H1 (cell line): ENCODE measurements around the gene ARSA. TPM values are rescaled to one million over a fixed set of nuclear protein-coding genes. Genes with fewer than 3 reads are reported as not detected.

Experiments used
- CTCF ChIA-PET: fragments of 300-600 bp; sonication (Branson Sonifier 250); formaldehyde crosslinking; loops from one replicate; lab custom pipeline; 2021; ENCODE audit not compliant: partially characterized antibody; lab: Charles Lee
- POLR2A ChIA-PET: fragments of 300-600 bp; sonication (Branson Sonifier 250); formaldehyde crosslinking; loops from one replicate; lab custom pipeline; 2021; ENCODE audit warnings: inconsistent platforms; ENCODE audit not compliant: partially characterized antibody; lab: Charles Lee
- DNase-seq, 2 experiments: peaks; one replicate each; pipeline versions ENCODE4 v3.0.0 to v3.0.0-alpha.2; 2010 to 2022; ENCODE audit warnings: low spot score in 2 of 2, low read depth in 1 of 2, mixed read lengths in 1 of 2
- FAIRE-seq: peaks from 2 replicates; lab custom pipeline; 2011; peaks lifted over from hg19 to GRCh38; lab: Jason Lieb, UNC
- H2AFZ ChIP-seq: 2 replicates; pipeline ENCODE4 v1.8.1; 2012; ENCODE audit warnings: low read length, inconsistent platforms
- H2AK5ac ChIP-seq: 2 replicates; pipeline ENCODE4 v1.6.1; 2013; ENCODE audit warnings: low read depth, low read length
- H2BK120ac ChIP-seq: replicated peaks from 2 replicates; pipeline ENCODE3; 2013; ENCODE audit warnings: low read depth, low read length, inconsistent platforms
- H2BK12ac ChIP-seq: 2 replicates; pipeline ENCODE4 v1.6.1; 2013; ENCODE audit warnings: low read depth, low read length
- H2BK15ac ChIP-seq: 2 replicates; pipeline ENCODE4 v1.6.1; 2013; ENCODE audit warnings: low read length
- H2BK20ac ChIP-seq: 2 replicates; pipeline ENCODE4 v1.6.1; 2013; ENCODE audit warnings: low read length
- H2BK5ac ChIP-seq: 2 replicates; pipeline ENCODE4 v1.6.1; 2013; ENCODE audit warnings: low read depth, low read length
- H3K14ac ChIP-seq: 2 replicates; pipeline ENCODE4 v1.6.1; 2013; ENCODE audit warnings: inconsistent platforms; ENCODE audit not compliant: insufficient read length
- H3K18ac ChIP-seq: 2 replicates; pipeline ENCODE4 v1.6.1; 2013; ENCODE audit warnings: low read length; ENCODE audit errors: extremely low read depth
- H3K23ac ChIP-seq: 2 replicates; pipeline ENCODE4 v1.6.1; 2013; ENCODE audit warnings: inconsistent platforms; ENCODE audit not compliant: insufficient read length
- H3K23me2 ChIP-seq: 2 replicates; pipeline ENCODE4 v1.6.1; 2013; ENCODE audit warnings: low read depth, low read length
- H3K27ac ChIP-seq: 2 replicates; pipeline ENCODE4 v1.6.1; 2011; ENCODE audit warnings: low read depth, low read length, inconsistent platforms
- H3K27me3 ChIP-seq, 4 experiments: replicated peaks in 1 of 4; 1 replicate in 1 of 4; 2 replicates in 3 of 4; pipeline versions ENCODE4 v1.6.1 to v1.8.1; 2011 to 2013; ENCODE audit warnings: low read length in 3 of 4, mild to moderate bottlenecking in 3 of 4, inconsistent platforms in 2 of 4, mixed read lengths in 2 of 4, moderate library complexity in 1 of 4; ENCODE audit not compliant: control insufficient read depth in 3 of 4, insufficient read depth in 3 of 4; ENCODE audit errors: extremely low read depth in 1 of 4
- H3K36me3 ChIP-seq, 4 experiments: 2 replicates each; pipeline versions ENCODE4 v1.6.1 to v1.8.1; 2011 to 2013; ENCODE audit warnings: mild to moderate bottlenecking in 4 of 4, low read length in 3 of 4, moderate library complexity in 2 of 4, control low read depth in 1 of 4, inconsistent platforms in 1 of 4; ENCODE audit not compliant: insufficient read depth in 4 of 4, control insufficient read depth in 2 of 4
- H3K4ac ChIP-seq: replicated peaks from 2 replicates; pipeline ENCODE3; 2013; ENCODE audit warnings: low read length, low read depth, mixed read lengths, inconsistent platforms; ENCODE audit not compliant: insufficient read length
- H3K4me1 ChIP-seq, 4 experiments: replicated peaks in 1 of 4; 1 replicate in 1 of 4; 2 replicates in 3 of 4; pipeline versions ENCODE4 v1.6.1 to v1.8.1; 2011 to 2013; ENCODE audit warnings: low read length in 3 of 4, inconsistent platforms in 2 of 4, mixed read lengths in 1 of 4; ENCODE audit not compliant: insufficient read depth in 4 of 4, control insufficient read depth in 3 of 4
- H3K4me2 ChIP-seq, 2 experiments: 2 replicates each; pipeline versions ENCODE4 v1.6.1 to v1.8.1; 2011 to 2013; ENCODE audit warnings: low read depth in 2 of 2, low read length in 2 of 2, control low read depth in 1 of 2, inconsistent platforms in 1 of 2, mild to moderate bottlenecking in 1 of 2; ENCODE audit not compliant: insufficient read depth in 1 of 2
- H3K4me3 ChIP-seq, 4 experiments: fragments of 200-600, 300-600 bp in 1 of 4; sonication (generic), shearing (Covaris generic), sonication (Bioruptor Twin) in 1 of 4; 2 replicates each; pipeline versions ENCODE4 v1.5.1 to v1.8.1; 2011 to 2016; ENCODE audit warnings: low read length in 4 of 4, low read depth in 3 of 4, control low read depth in 2 of 4, inconsistent platforms in 2 of 4, mild to moderate bottlenecking in 2 of 4, mixed read lengths in 1 of 4, moderate library complexity in 1 of 4; ENCODE audit not compliant: insufficient read depth in 2 of 4; ENCODE audit errors: extremely low read depth in 1 of 4
- H3K56ac ChIP-seq: replicated peaks from 2 replicates; pipeline ENCODE3; 2013; ENCODE audit warnings: low read depth, mild to moderate bottlenecking, mixed read lengths, low read length, inconsistent platforms; ENCODE audit not compliant: insufficient read length
- H3K79me1 ChIP-seq: 2 replicates; pipeline ENCODE4 v1.6.1; 2013; ENCODE audit warnings: low read depth, low read length, control low read depth
- H3K79me2 ChIP-seq, 2 experiments: 2 replicates each; pipeline versions ENCODE4 v1.6.1 to v1.8.1; 2012 to 2013; ENCODE audit warnings: low read length in 2 of 2, mild to moderate bottlenecking in 2 of 2, inconsistent platforms in 1 of 2; ENCODE audit not compliant: insufficient read depth in 2 of 2, control insufficient read depth in 1 of 2
- H3K9ac ChIP-seq, 4 experiments: replicated peaks in 1 of 4; 1 replicate in 1 of 4; 2 replicates in 3 of 4; pipeline versions ENCODE4 v1.6.1 to v1.8.1; 2011 to 2013; ENCODE audit warnings: low read depth in 3 of 4, low read length in 3 of 4, control low read depth in 2 of 4, mild to moderate bottlenecking in 2 of 4, moderate library complexity in 2 of 4, inconsistent platforms in 1 of 4; ENCODE audit errors: extremely low read depth in 1 of 4
- H3K9me3 ChIP-seq, 2 experiments: 2 replicates each; pipeline versions ENCODE4 v1.6.1 to v1.8.1; 2012 to 2013; ENCODE audit warnings: mild to moderate bottlenecking in 2 of 2, moderate library complexity in 2 of 2, control low read depth in 1 of 2, inconsistent platforms in 1 of 2, low read depth in 1 of 2, low read length in 1 of 2, mixed read lengths in 1 of 2; ENCODE audit not compliant: insufficient read depth in 2 of 2
- H4K20me1 ChIP-seq, 2 experiments: replicated peaks in 1 of 2; 2 replicates each; pipeline versions ENCODE3 to v1.8.1; 2011 to 2013; ENCODE audit warnings: inconsistent platforms in 2 of 2, low read length in 2 of 2, mild to moderate bottlenecking in 1 of 2; ENCODE audit not compliant: insufficient read depth in 2 of 2, control insufficient read depth in 1 of 2
- H4K5ac ChIP-seq: 2 replicates; pipeline ENCODE4 v1.6.1; 2013; ENCODE audit warnings: low read length, low read depth, mixed read lengths, inconsistent platforms; ENCODE audit not compliant: insufficient read length
- H4K8ac ChIP-seq: 2 replicates; pipeline ENCODE4 v1.8.0; 2013; ENCODE audit warnings: mild to moderate bottlenecking, moderate library complexity, low read length, inconsistent platforms; ENCODE audit not compliant: insufficient read depth; ENCODE audit errors: extremely low read depth
- H4K91ac ChIP-seq: replicated peaks from 2 replicates; pipeline ENCODE3; 2013; ENCODE audit warnings: low read length, mixed read lengths, inconsistent platforms; ENCODE audit not compliant: insufficient read length
- CBX8 ChIP-seq: fragments of 300-800, 300-1000 bp; sonication (generic); IDR thresholded peaks from 2 replicates; pipeline ENCODE4 v1.7.1; 2016; ENCODE audit warnings: low read depth, low read length, borderline replicate concordance
- CEBPB ChIP-seq: IDR thresholded peaks from 2 replicates; pipeline ENCODE4 v1.6.1; 2012; ENCODE audit warnings: low read depth, low read length
- CTBP2 ChIP-seq: IDR thresholded peaks from 2 replicates; pipeline ENCODE4 v1.7.0; 2011; ENCODE audit warnings: borderline replicate concordance, mild to moderate bottlenecking, moderate library complexity, mixed read lengths, low read length; ENCODE audit not compliant: insufficient read depth, insufficient read length
- CTCF ChIP-seq, 3 experiments: IDR thresholded peaks; 1 replicate in 2 of 3; 2 replicates in 1 of 3; pipeline versions ENCODE4 v1.5.1 to v1.6.1; 2011; ENCODE audit warnings: low read length in 3 of 3, mild to moderate bottlenecking in 3 of 3, inconsistent platforms in 2 of 3, low read depth in 1 of 3, moderate library complexity in 1 of 3; ENCODE audit not compliant: insufficient read depth in 1 of 3; ENCODE audit errors: control extremely low read depth in 1 of 3
- E2F6 ChIP-seq: IDR thresholded peaks from 2 replicates; pipeline ENCODE4 v1.6.1; 2012; ENCODE audit warnings: inconsistent platforms
- POU5F1 ChIP-seq: IDR thresholded peaks from 2 replicates; pipeline ENCODE4 v1.6.1; 2011; ENCODE audit warnings: low read depth, mild to moderate bottlenecking, low read length, moderate library complexity
- SP1 ChIP-seq: IDR thresholded peaks from 2 replicates; pipeline ENCODE4 v1.6.1; 2011; ENCODE audit warnings: low read depth, low read length
- TAF7 ChIP-seq: optimal IDR thresholded peaks from 2 replicates; pipeline ENCODE3; 2011; ENCODE audit warnings: low read depth, mild to moderate bottlenecking, inconsistent platforms, low read length, moderate library complexity, borderline replicate concordance
- USF2 ChIP-seq: IDR thresholded peaks from 2 replicates; pipeline ENCODE4 v1.6.1; 2011; ENCODE audit warnings: low read length, improper control_type of control experiment
- WGBS, 2 experiments: shearing (Covaris generic) in 1 of 2; methylation state at CpG; one replicate each; pipeline versions ENCODE4 v1.1.6 to v1.1.7; 2013 to 2015; ENCODE audit warnings: low lambda C conversion rate in 2 of 2, mixed read lengths in 2 of 2, inconsistent platforms in 1 of 2, low coverage in 1 of 2, missing lambda C conversion rate in 1 of 2; ENCODE audit not compliant: insufficient replicate concordance in 2 of 2, insufficient coverage in 1 of 2, insufficient read length in 1 of 2; ENCODE audit errors: extremely low coverage in 1 of 2, missing lambda C conversion rate in 1 of 2; 5-methylcytosine and 5-hydroxymethylcytosine counted together
- polyA plus RNA-seq, 7 experiments: library from polyadenylated mRNA; depleted of rRNA in 3 of 7; stranded (reverse) in 5 of 7; unstranded in 2 of 7; fragments of >200 nt in 5 of 7; fragments of 200-250 nt in 2 of 7; gene quantifications; 1 replicate in 5 of 7; 2 replicates in 1 of 7; 4 replicates in 1 of 7; pipeline versions ENCODE4 v1.2.1 to v1.2.3, GENCODE V29; 2011 to 2013; ENCODE audit warnings: missing spikeins in 2 of 7, mixed read lengths in 2 of 7
- total RNA-seq: library from RNA; stranded (reverse); fragmentation: NEBNext Ultra II Directional; extraction: Animal tissue kit (Norgen Biotek cat#: 25700); gene quantifications from 2 replicates; pipeline ENCODE4 v1.2.1, GENCODE V29; 2021

Gene ARSA
- total and polyA plus RNA-seq, 2 of the 8 experiments (the other 6 are each of a cell fraction or from before 2014, with no cell fraction given): 9.8 to 10.1 TPM

- Histone ChIP-seq H2BK12ac (no peak overlapping the region), H4K5ac (no peak overlapping the region), H3K23ac (no peak overlapping the region), H3K36me3 (no peaks in the 10 kb centered on the region), H4K8ac (no peak overlapping the region), H3K9ac (no peak overlapping the region), H4K91ac (no peak overlapping the region), H2BK15ac (no peak overlapping the region), H3K27me3 (peaks cover 0 to 6% (median 5%) of the 10 kb centered on the region in 4 experiments; a peak in 3 of 7 replicates), H3K23me2 (peaks cover 6% of the 10 kb centered on the region; the same call in 1 of the 2 replicates), H2AFZ (no peak overlapping the region), H3K9me3 (no peaks in the 10 kb centered on the region), H3K79me1 (peaks cover 4% of the 10 kb centered on the region), H3K79me2 (no peaks in the 10 kb centered on the region), H3K4me1 (peaks cover 0 to 6% (median 3%) of the 10 kb centered on the region in 4 experiments; a peak in 5 of 7 replicates), H2BK20ac (no peak overlapping the region), H4K20me1 (peaks cover 0 to 6% of the 10 kb centered on the region in 2 experiments), H2BK5ac (no peak overlapping the region), H3K4me2 (no peak overlapping the region), H2AK5ac (no peak overlapping the region), H3K4me3 (no peak overlapping the region), H3K18ac (no peak overlapping the region), H3K4ac (no peak overlapping the region), H3K56ac (no peak overlapping the region), H3K27ac (no peak overlapping the region), H2BK120ac (no peak overlapping the region), H3K14ac (no peak overlapping the region)
- ChIA-PET POLR2A (interaction anchor here (0.8 to 1.4 kb wide), 2 partner anchors 9 to 10 kb away, joined by 3 to 4 read pairs; no protein-coding TSS in a partner anchor), CTCF (interaction anchor here (0.6 to 2.4 kb wide), 7 partner anchors 8 to 131 kb away, joined by 3 to 8 read pairs (median 5); no protein-coding TSS in a partner anchor)
- FAIRE-seq: no peak
- no peak for DNase-seq
- WGBS, 2 experiments: 83% methylated on average over 5 of the region's 5 CpGs; no CpG with 5 or more reads in 1 of the 2 experiments
- TF ChIP-seq CBX8 (no peak), POU5F1 (no peak), TAF7 (no peak), CTCF (IDR thresholded peaks at IDR 0.05; ENCODE audit: control extremely low read depth in 1 of 3, insufficient read depth in 1 of 3, low read depth in 1 of 3, low read length in 3 of 3) (no peak), SP1 (no peak), CEBPB (no peak), USF2 (no peak), E2F6 (no peak), CTBP2 (no peak)
These were observed 5.1 kb upstream of the ARSA start for GRCh38 chr22:50633086-50633485.
